IgD-negative memory B cell (primary cell): ENCODE data around the gene EIF2B2. TPM values are rescaled to one million over a fixed set of nuclear protein-coding genes. Genes with fewer than 3 reads are reported as not detected.

Experiments used
- H3K27ac Mint-ChIP-seq, 3 donors: one replicate each; pipeline ENCODE4 v1.8.0; 2020 to 2022; ENCODE audit warnings: mild to moderate bottlenecking in 3 of 3, mixed read lengths in 3 of 3, moderate library complexity in 1 of 3
- H3K27me3 Mint-ChIP-seq: one replicate; pipeline ENCODE4 v1.8.0; 2021; ENCODE audit warnings: mixed read lengths
- H3K36me3 Mint-ChIP-seq: one replicate; pipeline ENCODE4 v1.8.0; 2020; ENCODE audit warnings: mild to moderate bottlenecking, mixed read lengths
- H3K4me1 Mint-ChIP-seq, 3 donors: one replicate each; pipeline ENCODE4 v1.8.0; 2020 to 2022; ENCODE audit warnings: mixed read lengths in 3 of 3, mild to moderate bottlenecking in 1 of 3
- H3K4me3 Mint-ChIP-seq, 4 donors: one replicate each; pipeline ENCODE4 v1.8.0; 2020 to 2022; ENCODE audit warnings: mild to moderate bottlenecking in 4 of 4, mixed read lengths in 4 of 4, moderate library complexity in 3 of 4
- H3K9me3 Mint-ChIP-seq, 3 donors: one replicate each; pipeline ENCODE4 v1.8.0; 2020 to 2021; ENCODE audit warnings: mixed read lengths in 3 of 3, mild to moderate bottlenecking in 1 of 3
- polyA plus RNA-seq: library from polyadenylated mRNA; unstranded; fragments of 300-500 nt; fragmentation: Illumina TruSeq; gene quantifications from one replicate; pipeline ENCODE4 v1.2.3, GENCODE V29; 2021

EIF2B2 gene
- 29.2 TPM for polyA plus RNA-seq

- Mint-ChIP-seq H3K27ac (peak within 1 kb of the TSS; percentile 97), H3K4me1 (peaks cover 24 to 31% (median 29%) of the 10 kb centered on the region in 3 donors), H3K4me3 (peak within 1 kb of the TSS; percentile 93 to 97 (median 96))
These were observed at the start of gene EIF2B2 for GRCh38 chr14:75002392-75003249. Gene EIF2B2 (plus strand): TSS chr14:75002921. CDS start chr14:75002991, 70 bp downstream.

GRCh38 chr14:74953686-74954085, 49.0 kb upstream of the EIF2B2 start:
- peaks cover 12% of the 10 kb centered on the region for H3K27me3 Mint-ChIP-seq
- no peak overlapping the region for H3K27ac Mint-ChIP-seq
- no peaks in the 10 kb centered on the region for H3K9me3 Mint-ChIP-seq

More at GRCh38 chr14:75002392-75003249, at the start of gene EIF2B2:
- peaks cover 0 to 3% (median 2%) of the 10 kb centered on the region in 3 donors for H3K9me3 Mint-ChIP-seq
- no peaks in the 10 kb centered on the region for H3K27me3 Mint-ChIP-seq
- peaks cover 1% of the 10 kb centered on the region for H3K36me3 Mint-ChIP-seq

GRCh38 chr14:74954232-74954946, 48.3 kb upstream of the EIF2B2 start:
- H3K27ac Mint-ChIP-seq = no peak overlapping the region
- peaks cover 2% of the 10 kb centered on the region for H3K36me3 Mint-ChIP-seq
- no peak overlapping the region for H3K4me3 Mint-ChIP-seq
- H3K9me3 Mint-ChIP-seq = no peaks in the 10 kb centered on the region
- peaks cover 0 to 6% (median 0%) of the 10 kb centered on the region in 3 donors for H3K4me1 Mint-ChIP-seq
- H3K27me3 Mint-ChIP-seq = peaks cover 12% of the 10 kb centered on the region

More at GRCh38 chr14:74953686-74954085, 49.0 kb upstream of the EIF2B2 start:
- H3K4me1 Mint-ChIP-seq = peaks cover 0 to 6% (median 0%) of the 10 kb centered on the region in 3 donors
- peaks cover 2% of the 10 kb centered on the region for H3K36me3 Mint-ChIP-seq
- no peak overlapping the region for H3K4me3 Mint-ChIP-seq

GRCh38 chr14:74954947-74955228, 47.8 kb upstream of the EIF2B2 start:
- peaks cover 2% of the 10 kb centered on the region for H3K36me3 Mint-ChIP-seq
- H3K4me3 Mint-ChIP-seq = peak overlapping the region in 2 of 4 donors; percentile 54 to 72
- H3K27me3 Mint-ChIP-seq = peaks cover 9% of the 10 kb centered on the region
- no peaks in the 10 kb centered on the region for H3K9me3 Mint-ChIP-seq
- H3K27ac Mint-ChIP-seq = no peak overlapping the region
- peaks cover 0 to 5% (median 0%) of the 10 kb centered on the region in 3 donors for H3K4me1 Mint-ChIP-seq

- Mint-ChIP-seq H3K9me3 (no peaks in the 10 kb centered on the region), H3K27me3 (peaks cover 8% of the 10 kb centered on the region), H3K4me1 (peaks cover 0 to 3% (median 0%) of the 10 kb centered on the region in 3 donors), H3K36me3 (peaks cover 2% of the 10 kb centered on the region), H3K4me3 (peak within 1 kb of the TSS in 3 of 4 donors; percentile 62 to 81 (median 79)), H3K27ac (peak within 1 kb of the TSS in 1 of 3 donors; percentile 9)
These were observed 47.3 kb upstream of the EIF2B2 start, which contains the start of gene PGF for GRCh38 chr14:74955229-74956026. Gene PGF (minus strand): TSS chr14:74955597. CDS start chr14:74955242, 355 bp downstream.

- no peak overlapping the region for H3K27ac Mint-ChIP-seq
- peak overlapping the region in 3 of 4 donors; percentile 58 to 79 (median 62) for H3K4me3 Mint-ChIP-seq
- H3K4me1 Mint-ChIP-seq = peaks cover 0 to 3% (median 0%) of the 10 kb centered on the region in 3 donors
- peaks cover 2% of the 10 kb centered on the region for H3K36me3 Mint-ChIP-seq
- H3K27me3 Mint-ChIP-seq = peaks cover 8% of the 10 kb centered on the region
- H3K9me3 Mint-ChIP-seq = no peaks in the 10 kb centered on the region
These were observed 46.8 kb upstream of the EIF2B2 start for GRCh38 chr14:74956027-74956279.

GRCh38 chr14:74956280-74957072, 46.2 kb upstream of the EIF2B2 start:
- Mint-ChIP-seq H3K9me3 (no peaks in the 10 kb centered on the region), H3K27ac (peak overlapping the region in 1 of 3 donors; percentile 9), H3K4me3 (peak overlapping the region; percentile 2 to 81 (median 70)), H3K27me3 (peaks cover 6% of the 10 kb centered on the region), H3K36me3 (peaks cover 2% of the 10 kb centered on the region), H3K4me1 (peaks cover 0 to 3% (median 0%) of the 10 kb centered on the region in 3 donors)

- H3K27me3 Mint-ChIP-seq = peaks cover 6% of the 10 kb centered on the region
- H3K4me3 Mint-ChIP-seq = no peak overlapping the region
- H3K9me3 Mint-ChIP-seq = no peaks in the 10 kb centered on the region
- no peaks in the 10 kb centered on the region for H3K36me3 Mint-ChIP-seq
- peaks cover 12 to 20% (median 15%) of the 10 kb centered on the region in 3 donors for H3K4me1 Mint-ChIP-seq
- H3K27ac Mint-ChIP-seq = no peak overlapping the region
These were observed 43.0 kb upstream of the EIF2B2 start for GRCh38 chr14:74959596-74960180.

- no peak overlapping the region for H3K27ac Mint-ChIP-seq
- peaks cover 12 to 20% (median 15%) of the 10 kb centered on the region in 3 donors for H3K4me1 Mint-ChIP-seq
- H3K36me3 Mint-ChIP-seq = no peaks in the 10 kb centered on the region
- peaks cover 6% of the 10 kb centered on the region for H3K27me3 Mint-ChIP-seq
- H3K9me3 Mint-ChIP-seq = no peaks in the 10 kb centered on the region
- peak overlapping the region in 1 of 4 donors; percentile 43 for H3K4me3 Mint-ChIP-seq
These were observed 42.0 kb upstream of the EIF2B2 start for GRCh38 chr14:74960736-74961135.

GRCh38 chr14:74961238-74961911, 41.3 kb upstream of the EIF2B2 start:
- no peaks in the 10 kb centered on the region for H3K9me3 Mint-ChIP-seq
- peaks cover 12 to 18% (median 15%) of the 10 kb centered on the region in 3 donors for H3K4me1 Mint-ChIP-seq
- H3K36me3 Mint-ChIP-seq = no peaks in the 10 kb centered on the region
- H3K27ac Mint-ChIP-seq = no peak overlapping the region
- no peak overlapping the region for H3K4me3 Mint-ChIP-seq
- H3K27me3 Mint-ChIP-seq = peaks cover 4% of the 10 kb centered on the region

- Mint-ChIP-seq H3K4me3 (peak overlapping the region; percentile 6 to 87 (median 75)), H3K27me3 (peaks cover 4% of the 10 kb centered on the region), H3K9me3 (no peaks in the 10 kb centered on the region), H3K36me3 (no peaks in the 10 kb centered on the region), H3K27ac (peak overlapping the region in 2 of 3 donors; percentile 2 to 8), H3K4me1 (peaks cover 12 to 17% (median 15%) of the 10 kb centered on the region in 3 donors)
These were observed 40.7 kb upstream of the EIF2B2 start for GRCh38 chr14:74962046-74962445.

- H3K4me1 Mint-ChIP-seq = peaks cover 12 to 17% (median 15%) of the 10 kb centered on the region in 3 donors
- H3K27me3 Mint-ChIP-seq = peaks cover 4% of the 10 kb centered on the region
- peak overlapping the region; percentile 6 to 87 (median 75) for H3K4me3 Mint-ChIP-seq
- H3K9me3 Mint-ChIP-seq = no peaks in the 10 kb centered on the region
- peak overlapping the region; percentile 2 to 69 (median 8) for H3K27ac Mint-ChIP-seq
- H3K36me3 Mint-ChIP-seq = no peaks in the 10 kb centered on the region
These were observed 40.2 kb upstream of the EIF2B2 start for GRCh38 chr14:74962493-74962892.

- peak overlapping the region; percentile 2 to 69 (median 8) for H3K27ac Mint-ChIP-seq
- peaks cover 12 to 17% (median 15%) of the 10 kb centered on the region in 3 donors for H3K4me1 Mint-ChIP-seq
These were observed 39.5 kb upstream of the EIF2B2 start for GRCh38 chr14:74963178-74963704.

More at GRCh38 chr14:74963178-74963704, 39.5 kb upstream of the EIF2B2 start:
- Mint-ChIP-seq H3K36me3 (no peaks in the 10 kb centered on the region), H3K9me3 (no peaks in the 10 kb centered on the region), H3K27me3 (peaks cover 4% of the 10 kb centered on the region), H3K4me3 (peak overlapping the region in 1 of 4 donors; percentile 83)
